ENCODE results near the gene ZNF138.

ZNF138 gene

DNA sequence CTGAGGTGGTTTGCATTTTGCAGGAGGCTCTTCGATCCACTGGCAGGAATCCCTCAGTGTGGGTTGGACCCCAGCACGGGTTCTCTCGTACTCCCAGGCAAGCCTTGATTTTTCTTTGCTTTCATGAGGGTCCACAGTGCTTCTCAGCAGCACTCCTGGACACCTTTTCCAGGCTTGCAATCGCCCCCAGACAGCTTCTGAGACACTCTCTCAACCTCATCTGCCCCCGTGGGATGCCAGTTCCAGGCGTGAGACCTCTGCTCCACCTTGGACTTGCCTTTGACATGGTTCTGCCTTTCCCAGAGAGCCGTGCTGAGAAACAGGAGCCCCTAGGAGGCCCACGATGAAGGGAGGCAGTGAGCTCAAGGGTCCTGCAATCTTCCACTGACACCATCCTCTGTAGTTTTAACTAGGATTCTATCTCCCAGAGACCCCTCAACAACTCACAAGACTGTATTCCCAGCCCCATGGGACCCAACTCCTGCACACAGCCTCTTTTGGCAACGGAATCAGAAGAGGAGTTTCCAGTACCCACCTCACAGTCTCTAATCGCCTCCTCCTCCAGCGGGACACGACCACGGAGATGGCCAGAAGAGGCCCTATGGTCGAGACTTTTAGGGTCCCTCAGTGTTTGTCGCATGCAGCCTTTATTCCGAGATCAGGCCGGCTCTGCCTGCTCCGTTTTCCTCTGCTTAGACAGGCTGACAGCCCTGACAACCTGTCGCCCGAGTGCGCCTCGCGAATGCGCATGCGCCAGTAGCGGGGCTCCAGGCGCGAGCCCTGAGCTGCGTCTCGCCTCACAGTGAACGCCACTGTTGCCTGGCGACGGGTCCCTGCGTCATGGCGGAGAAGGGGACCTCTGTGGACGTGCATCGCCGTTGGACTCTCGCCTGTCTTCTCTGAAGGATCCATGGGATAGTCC lies 82.8 kb downstream of the ZNF138 start:
- no peak for DNase-seq

DNA sequence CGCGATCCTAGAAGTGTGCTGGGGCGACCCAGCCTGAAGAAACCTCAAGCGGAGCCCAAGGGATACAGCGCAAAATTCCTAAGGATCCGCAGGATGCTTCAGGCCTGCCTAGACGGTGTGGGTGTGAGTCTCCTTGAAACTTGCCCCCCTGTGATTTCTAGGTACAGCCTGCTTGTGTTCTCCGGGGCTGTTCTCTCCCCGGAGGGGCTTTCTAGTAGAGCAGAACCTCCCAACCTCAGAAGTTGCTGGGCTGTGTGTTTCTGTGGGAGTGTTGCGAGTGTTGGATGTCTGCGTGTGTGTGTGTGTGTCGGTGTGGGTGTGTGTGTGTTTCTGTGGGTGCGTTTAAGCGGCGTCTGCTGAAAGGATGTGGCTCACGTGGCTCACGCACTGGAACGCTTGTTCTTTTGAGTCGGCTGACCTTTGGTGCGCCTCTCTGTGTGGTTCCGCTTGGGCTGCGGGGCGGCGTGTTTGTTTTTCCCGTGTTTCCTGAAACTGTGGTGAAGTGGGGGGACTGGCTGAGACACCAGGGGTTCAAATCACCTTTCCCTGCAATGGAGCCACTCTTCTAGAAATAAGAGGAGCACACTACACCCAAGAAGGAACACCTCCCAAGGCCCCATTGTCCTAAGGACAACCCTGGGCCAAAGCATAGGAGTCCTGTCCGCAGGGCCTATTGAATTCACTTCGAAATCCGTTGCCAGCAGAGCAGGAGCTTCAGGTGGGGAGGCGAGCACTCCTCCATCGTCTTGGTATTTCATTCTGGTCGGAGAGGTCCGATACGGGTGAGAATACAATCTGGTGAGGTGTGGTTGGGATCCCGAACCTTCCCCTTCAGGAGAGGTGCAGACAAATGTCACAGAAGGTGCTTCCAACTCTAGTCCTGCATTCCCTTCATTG lies 83.7 kb downstream of the ZNF138 start:
- DNase-seq = no peak

GRCh38 chr7:64878684-64879083 lies 84.5 kb downstream of the ZNF138 start:
- DNase-seq = no peak

- peak; percentile 9 for DNase-seq
Observed at GRCh38 chr7:64879086-64879730, 85.0 kb downstream of the ZNF138 start.

- no peak for DNase-seq
Observed at GRCh38 chr7:64879800-64880199, 85.6 kb downstream of the ZNF138 start.

DNA sequence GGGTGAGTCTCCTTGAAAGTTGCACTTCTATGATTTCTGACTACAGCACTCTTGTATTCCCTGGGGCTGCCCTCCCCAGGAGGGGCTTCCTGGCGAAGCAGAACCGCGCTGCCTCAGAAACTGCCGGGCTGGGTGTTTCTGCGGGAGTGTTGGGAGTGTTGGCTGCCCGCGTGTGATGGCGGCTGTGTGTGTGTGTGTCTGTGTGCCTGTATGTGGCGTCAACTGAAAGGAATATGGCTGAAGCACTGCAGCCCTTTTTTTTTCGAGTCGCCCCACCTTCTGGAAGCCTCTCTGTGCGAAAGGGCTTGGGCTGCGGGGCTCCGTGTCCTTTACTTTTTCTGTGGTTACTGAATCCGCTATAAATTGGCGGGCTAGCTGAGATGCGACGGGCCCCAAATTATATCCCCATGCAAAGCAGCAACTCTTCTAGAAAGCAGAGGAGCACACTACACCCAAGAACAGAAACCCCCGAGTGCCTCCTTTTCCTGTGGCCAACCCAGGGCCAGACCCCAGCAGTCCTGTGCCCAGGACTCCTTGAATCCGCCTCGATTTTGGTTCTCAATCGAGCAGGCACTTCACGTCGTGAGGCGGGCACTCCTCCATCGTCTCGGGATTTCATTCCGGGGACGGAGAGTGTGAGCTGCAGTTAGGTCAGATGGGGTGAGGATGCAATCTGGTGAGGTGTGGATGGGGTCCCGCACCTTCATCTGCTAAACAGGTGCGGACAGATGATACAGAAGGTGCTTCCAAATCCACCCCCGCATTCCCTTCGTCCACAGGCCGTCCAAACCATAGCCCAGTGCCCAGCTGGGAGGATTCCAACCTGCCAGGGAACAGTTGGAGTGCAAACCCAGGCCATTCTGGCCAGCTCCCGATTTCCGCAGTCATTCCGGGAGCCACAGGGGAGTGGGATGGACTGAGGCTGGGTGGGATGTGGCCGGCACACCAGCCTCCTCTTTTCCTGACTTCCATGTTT lies 86.4 kb downstream of the ZNF138 start:
- no peak for DNase-seq

- no peak for DNase-seq
Observed at GRCh38 chr7:64881461-64882287, 87.4 kb downstream of the ZNF138 start.

- DNase-seq = no peak
Observed at GRCh38 chr7:64882341-64883112, 88.3 kb downstream of the ZNF138 start.
